ENCODE data around the gene RIN3.
A peak's percentile ranks its signal among the peaks of the same experiment; 100 is the strongest.

RIN3 gene

DNA sequence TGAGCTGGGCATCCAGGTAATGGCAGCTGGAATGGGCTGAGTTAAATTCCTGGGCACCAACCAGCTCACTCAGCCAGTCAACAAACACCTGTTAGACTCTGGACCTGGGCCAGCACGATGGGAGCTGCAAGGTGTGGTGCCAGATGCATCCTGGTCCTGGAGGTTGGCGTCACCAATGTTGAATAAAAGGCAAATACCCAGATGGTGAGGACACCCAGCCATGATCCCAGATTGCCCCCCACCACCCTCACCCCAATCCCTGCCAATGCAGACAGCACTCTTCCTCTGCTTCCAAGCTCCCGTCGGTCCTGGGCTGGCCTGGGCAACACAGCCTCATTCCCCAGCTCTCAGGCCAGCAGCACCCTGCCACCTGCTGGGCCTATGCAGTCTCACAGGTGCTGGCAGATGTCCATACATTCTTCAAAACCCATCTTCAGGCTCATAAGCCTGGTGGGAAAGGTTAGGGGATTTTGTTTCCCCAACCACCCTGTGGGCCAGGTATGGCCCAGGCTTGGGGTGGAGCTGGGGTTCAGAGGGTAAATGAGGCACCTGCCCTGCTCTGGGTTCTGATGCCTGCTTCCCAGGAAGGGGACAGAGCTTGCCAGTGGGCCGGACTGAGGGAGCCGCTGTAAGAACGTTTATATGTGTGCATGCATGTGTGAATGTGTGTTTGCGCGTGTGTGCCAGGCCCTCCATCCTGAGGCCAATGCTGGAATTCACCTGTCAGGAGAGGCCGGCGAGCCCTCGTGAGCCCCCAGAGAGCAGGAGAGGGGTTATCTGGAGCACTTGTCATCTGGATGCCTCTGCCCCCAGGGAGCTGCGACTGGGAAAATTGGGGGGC, 176.8 kb downstream of the RIN3 start:
- TF ChIP-seq, protein P1, sequence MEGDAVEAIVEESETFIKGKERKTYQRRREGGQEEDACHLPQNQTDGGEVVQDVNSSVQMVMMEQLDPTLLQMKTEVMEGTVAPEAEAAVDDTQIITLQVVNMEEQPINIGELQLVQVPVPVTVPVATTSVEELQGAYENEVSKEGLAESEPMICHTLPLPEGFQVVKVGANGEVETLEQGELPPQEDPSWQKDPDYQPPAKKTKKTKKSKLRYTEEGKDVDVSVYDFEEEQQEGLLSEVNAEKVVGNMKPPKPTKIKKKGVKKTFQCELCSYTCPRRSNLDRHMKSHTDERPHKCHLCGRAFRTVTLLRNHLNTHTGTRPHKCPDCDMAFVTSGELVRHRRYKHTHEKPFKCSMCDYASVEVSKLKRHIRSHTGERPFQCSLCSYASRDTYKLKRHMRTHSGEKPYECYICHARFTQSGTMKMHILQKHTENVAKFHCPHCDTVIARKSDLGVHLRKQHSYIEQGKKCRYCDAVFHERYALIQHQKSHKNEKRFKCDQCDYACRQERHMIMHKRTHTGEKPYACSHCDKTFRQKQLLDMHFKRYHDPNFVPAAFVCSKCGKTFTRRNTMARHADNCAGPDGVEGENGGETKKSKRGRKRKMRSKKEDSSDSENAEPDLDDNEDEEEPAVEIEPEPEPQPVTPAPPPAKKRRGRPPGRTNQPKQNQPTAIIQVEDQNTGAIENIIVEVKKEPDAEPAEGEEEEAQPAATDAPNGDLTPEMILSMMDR (IDR thresholded peaks at IDR 0.05), result peak; percentile 89

GRCh38 chr14:92692822-92693226, 179.2 kb downstream of the RIN3 start:
- TF ChIP-seq, protein P1 (IDR thresholded peaks at IDR 0.05), result no peak

DNA sequence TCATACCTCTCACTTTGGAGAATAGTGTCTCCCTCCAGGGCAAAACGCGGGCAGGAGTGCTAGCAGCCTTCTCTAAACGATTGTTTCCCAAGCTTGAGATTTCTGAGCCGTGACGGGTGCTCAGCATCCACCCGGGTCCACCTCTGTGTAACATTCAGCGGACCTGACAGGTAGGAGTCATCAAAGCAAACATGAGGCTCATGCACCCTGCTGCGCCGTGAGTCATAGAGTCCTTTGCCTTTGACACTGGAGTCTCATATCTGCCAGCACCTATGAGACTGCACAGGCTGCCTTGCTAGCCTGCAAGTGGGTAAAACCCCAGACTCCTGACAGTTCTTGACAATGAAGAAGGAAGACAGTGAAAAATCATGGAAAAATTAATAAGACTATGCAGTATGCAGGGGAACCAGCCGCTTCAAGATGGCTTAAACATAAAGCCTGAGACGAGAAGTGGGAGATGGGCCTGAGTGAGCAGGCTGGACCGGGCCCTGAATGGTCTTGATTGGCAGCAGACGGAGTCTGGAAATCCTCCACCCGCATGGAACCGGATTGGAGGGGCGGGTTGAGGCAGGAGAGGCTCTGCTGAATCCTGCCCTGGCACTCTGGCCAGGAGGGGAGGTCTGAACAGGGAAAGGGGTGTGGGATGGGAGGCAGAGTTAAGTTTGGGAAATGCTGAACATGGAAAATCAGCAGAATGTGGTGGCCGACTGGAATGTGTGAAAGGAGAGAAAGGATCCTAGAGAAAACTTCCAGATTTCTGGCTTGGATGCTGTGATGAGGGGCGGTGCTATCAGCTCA, 180.6 kb downstream of the RIN3 start:
- TF ChIP-seq, protein P1 (IDR thresholded peaks at IDR 0.05), result no peak

GRCh38 chr14:92694807-92695206, 181.2 kb downstream of the RIN3 start:
- TF ChIP-seq, protein P1 (IDR thresholded peaks at IDR 0.05), result no peak

DNA sequence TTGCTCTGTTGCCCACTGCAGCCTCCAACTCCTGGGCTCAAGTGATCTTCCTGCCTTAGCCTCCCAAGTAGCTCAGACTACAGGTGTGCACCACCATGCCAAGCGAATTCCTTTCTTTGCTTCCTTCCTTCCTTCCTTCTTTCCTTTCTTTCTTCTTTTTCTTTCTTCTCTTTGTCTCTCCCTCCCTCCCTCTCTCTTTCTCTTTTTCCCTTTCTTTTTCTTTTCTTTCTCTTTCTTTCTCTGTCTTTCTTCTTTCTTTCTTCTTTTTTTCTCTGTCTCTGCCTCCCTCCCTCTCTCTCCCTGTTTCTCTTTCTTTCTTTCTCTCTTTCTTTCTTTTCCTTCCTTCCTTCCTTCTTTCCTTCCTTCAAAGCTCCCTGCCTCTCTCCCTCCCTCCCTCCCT, 182.0 kb downstream of the RIN3 start:
- TF ChIP-seq, protein P1 (IDR thresholded peaks at IDR 0.05), result no peak

DNA sequence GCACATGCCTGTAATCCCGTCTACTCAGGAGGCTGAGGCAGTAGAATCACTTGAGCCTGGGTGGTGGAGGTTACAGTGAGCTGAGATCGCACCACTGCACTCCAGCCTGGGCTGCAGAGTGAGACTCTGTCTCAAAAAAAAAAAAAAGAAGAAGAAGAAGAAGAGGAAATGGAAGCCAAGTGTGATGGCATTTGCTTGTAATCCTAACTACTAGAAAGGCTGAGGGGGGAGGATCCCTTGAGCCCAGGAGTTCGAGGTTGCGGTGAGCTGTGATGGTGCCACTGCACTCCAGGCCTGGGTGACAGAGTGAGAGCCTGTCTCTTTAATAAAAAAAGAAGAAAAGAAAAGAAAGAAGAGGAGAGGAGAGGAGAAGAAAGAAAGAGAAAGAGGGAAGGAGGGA, 182.8 kb downstream of the RIN3 start:
- TF ChIP-seq, protein P1 (IDR thresholded peaks at IDR 0.05), result no peak

DNA sequence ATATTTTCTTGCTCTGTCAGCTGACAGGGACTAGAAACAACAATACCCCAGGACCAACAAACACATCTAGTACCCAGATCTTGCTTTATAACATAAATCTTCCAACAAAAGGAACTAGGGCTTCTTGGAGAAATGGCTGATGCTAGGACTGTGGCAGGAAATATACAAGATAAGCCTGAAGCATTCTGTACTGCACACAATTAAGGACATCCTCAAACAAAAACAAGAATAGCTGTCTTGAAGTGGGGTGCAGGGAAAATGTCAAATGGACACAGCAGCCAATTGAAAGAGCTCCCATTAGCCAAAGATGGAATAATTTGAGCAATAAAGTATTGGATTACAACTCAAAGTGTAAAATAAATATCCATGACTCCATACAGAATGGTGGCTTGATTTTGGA, 184.8 kb downstream of the RIN3 start:
- TF ChIP-seq, protein P1 (IDR thresholded peaks at IDR 0.05), result no peak

All from LNCAP (cell line).